H1 (cell line): ENCODE measurements around the gene CAMKMT. TPM values are rescaled to one million over a fixed set of nuclear protein-coding genes. Genes with fewer than 3 reads are reported as not detected.

ENCODE experiments used
- CTCF ChIA-PET: fragments of 300-600 bp; sonication (Branson Sonifier 250); formaldehyde crosslinking; loops from one replicate; lab custom pipeline; 2021; ENCODE audit not compliant: partially characterized antibody; lab: Charles Lee
- POLR2A ChIA-PET: fragments of 300-600 bp; sonication (Branson Sonifier 250); formaldehyde crosslinking; loops from one replicate; lab custom pipeline; 2021; ENCODE audit warnings: inconsistent platforms; ENCODE audit not compliant: partially characterized antibody; lab: Charles Lee
- DNase-seq, 2 experiments: peaks; one replicate each; pipeline versions ENCODE4 v3.0.0 to v3.0.0-alpha.2; 2010 to 2022; ENCODE audit warnings: low spot score in 2 of 2, low read depth in 1 of 2, mixed read lengths in 1 of 2
- FAIRE-seq: peaks from 2 replicates; lab custom pipeline; 2011; peaks lifted over from hg19 to GRCh38; lab: Jason Lieb, UNC
- H2AFZ ChIP-seq: 2 replicates; pipeline ENCODE4 v1.8.1; 2012; ENCODE audit warnings: low read length, inconsistent platforms
- H2AK5ac ChIP-seq: 2 replicates; pipeline ENCODE4 v1.6.1; 2013; ENCODE audit warnings: low read depth, low read length
- H2BK120ac ChIP-seq: replicated peaks from 2 replicates; pipeline ENCODE3; 2013; ENCODE audit warnings: low read depth, low read length, inconsistent platforms
- H2BK12ac ChIP-seq: 2 replicates; pipeline ENCODE4 v1.6.1; 2013; ENCODE audit warnings: low read depth, low read length
- H2BK15ac ChIP-seq: 2 replicates; pipeline ENCODE4 v1.6.1; 2013; ENCODE audit warnings: low read length
- H2BK20ac ChIP-seq: 2 replicates; pipeline ENCODE4 v1.6.1; 2013; ENCODE audit warnings: low read length
- H2BK5ac ChIP-seq: 2 replicates; pipeline ENCODE4 v1.6.1; 2013; ENCODE audit warnings: low read depth, low read length
- H3K14ac ChIP-seq: 2 replicates; pipeline ENCODE4 v1.6.1; 2013; ENCODE audit warnings: inconsistent platforms; ENCODE audit not compliant: insufficient read length
- H3K18ac ChIP-seq: 2 replicates; pipeline ENCODE4 v1.6.1; 2013; ENCODE audit warnings: low read length; ENCODE audit errors: extremely low read depth
- H3K23ac ChIP-seq: 2 replicates; pipeline ENCODE4 v1.6.1; 2013; ENCODE audit warnings: inconsistent platforms; ENCODE audit not compliant: insufficient read length
- H3K23me2 ChIP-seq: 2 replicates; pipeline ENCODE4 v1.6.1; 2013; ENCODE audit warnings: low read depth, low read length
- H3K27ac ChIP-seq: 2 replicates; pipeline ENCODE4 v1.6.1; 2011; ENCODE audit warnings: low read depth, low read length, inconsistent platforms
- H3K27me3 ChIP-seq, 4 experiments: replicated peaks in 1 of 4; 1 replicate in 1 of 4; 2 replicates in 3 of 4; pipeline versions ENCODE4 v1.6.1 to v1.8.1; 2011 to 2013; ENCODE audit warnings: low read length in 3 of 4, mild to moderate bottlenecking in 3 of 4, inconsistent platforms in 2 of 4, mixed read lengths in 2 of 4, moderate library complexity in 1 of 4; ENCODE audit not compliant: control insufficient read depth in 3 of 4, insufficient read depth in 3 of 4; ENCODE audit errors: extremely low read depth in 1 of 4
- H3K36me3 ChIP-seq, 4 experiments: 2 replicates each; pipeline versions ENCODE4 v1.6.1 to v1.8.1; 2011 to 2013; ENCODE audit warnings: mild to moderate bottlenecking in 4 of 4, low read length in 3 of 4, moderate library complexity in 2 of 4, control low read depth in 1 of 4, inconsistent platforms in 1 of 4; ENCODE audit not compliant: insufficient read depth in 4 of 4, control insufficient read depth in 2 of 4
- H3K4ac ChIP-seq: replicated peaks from 2 replicates; pipeline ENCODE3; 2013; ENCODE audit warnings: low read length, low read depth, mixed read lengths, inconsistent platforms; ENCODE audit not compliant: insufficient read length
- H3K4me1 ChIP-seq, 4 experiments: replicated peaks in 1 of 4; 1 replicate in 1 of 4; 2 replicates in 3 of 4; pipeline versions ENCODE4 v1.6.1 to v1.8.1; 2011 to 2013; ENCODE audit warnings: low read length in 3 of 4, inconsistent platforms in 2 of 4, mixed read lengths in 1 of 4; ENCODE audit not compliant: insufficient read depth in 4 of 4, control insufficient read depth in 3 of 4
- H3K4me2 ChIP-seq, 2 experiments: 2 replicates each; pipeline versions ENCODE4 v1.6.1 to v1.8.1; 2011 to 2013; ENCODE audit warnings: low read depth in 2 of 2, low read length in 2 of 2, control low read depth in 1 of 2, inconsistent platforms in 1 of 2, mild to moderate bottlenecking in 1 of 2; ENCODE audit not compliant: insufficient read depth in 1 of 2
- H3K4me3 ChIP-seq, 4 experiments: fragments of 200-600, 300-600 bp in 1 of 4; sonication (generic), shearing (Covaris generic), sonication (Bioruptor Twin) in 1 of 4; 2 replicates each; pipeline versions ENCODE4 v1.5.1 to v1.8.1; 2011 to 2016; ENCODE audit warnings: low read length in 4 of 4, low read depth in 3 of 4, control low read depth in 2 of 4, inconsistent platforms in 2 of 4, mild to moderate bottlenecking in 2 of 4, mixed read lengths in 1 of 4, moderate library complexity in 1 of 4; ENCODE audit not compliant: insufficient read depth in 2 of 4; ENCODE audit errors: extremely low read depth in 1 of 4
- H3K56ac ChIP-seq: replicated peaks from 2 replicates; pipeline ENCODE3; 2013; ENCODE audit warnings: low read depth, mild to moderate bottlenecking, mixed read lengths, low read length, inconsistent platforms; ENCODE audit not compliant: insufficient read length
- H3K79me1 ChIP-seq: 2 replicates; pipeline ENCODE4 v1.6.1; 2013; ENCODE audit warnings: low read depth, low read length, control low read depth
- H3K79me2 ChIP-seq, 2 experiments: 2 replicates each; pipeline versions ENCODE4 v1.6.1 to v1.8.1; 2012 to 2013; ENCODE audit warnings: low read length in 2 of 2, mild to moderate bottlenecking in 2 of 2, inconsistent platforms in 1 of 2; ENCODE audit not compliant: insufficient read depth in 2 of 2, control insufficient read depth in 1 of 2
- H3K9ac ChIP-seq, 4 experiments: replicated peaks in 1 of 4; 1 replicate in 1 of 4; 2 replicates in 3 of 4; pipeline versions ENCODE4 v1.6.1 to v1.8.1; 2011 to 2013; ENCODE audit warnings: low read depth in 3 of 4, low read length in 3 of 4, control low read depth in 2 of 4, mild to moderate bottlenecking in 2 of 4, moderate library complexity in 2 of 4, inconsistent platforms in 1 of 4; ENCODE audit errors: extremely low read depth in 1 of 4
- H3K9me3 ChIP-seq, 2 experiments: 2 replicates each; pipeline versions ENCODE4 v1.6.1 to v1.8.1; 2012 to 2013; ENCODE audit warnings: mild to moderate bottlenecking in 2 of 2, moderate library complexity in 2 of 2, control low read depth in 1 of 2, inconsistent platforms in 1 of 2, low read depth in 1 of 2, low read length in 1 of 2, mixed read lengths in 1 of 2; ENCODE audit not compliant: insufficient read depth in 2 of 2
- H4K20me1 ChIP-seq, 2 experiments: replicated peaks in 1 of 2; 2 replicates each; pipeline versions ENCODE3 to v1.8.1; 2011 to 2013; ENCODE audit warnings: inconsistent platforms in 2 of 2, low read length in 2 of 2, mild to moderate bottlenecking in 1 of 2; ENCODE audit not compliant: insufficient read depth in 2 of 2, control insufficient read depth in 1 of 2
- H4K5ac ChIP-seq: 2 replicates; pipeline ENCODE4 v1.6.1; 2013; ENCODE audit warnings: low read length, low read depth, mixed read lengths, inconsistent platforms; ENCODE audit not compliant: insufficient read length
- H4K8ac ChIP-seq: 2 replicates; pipeline ENCODE4 v1.8.0; 2013; ENCODE audit warnings: mild to moderate bottlenecking, moderate library complexity, low read length, inconsistent platforms; ENCODE audit not compliant: insufficient read depth; ENCODE audit errors: extremely low read depth
- H4K91ac ChIP-seq: replicated peaks from 2 replicates; pipeline ENCODE3; 2013; ENCODE audit warnings: low read length, mixed read lengths, inconsistent platforms; ENCODE audit not compliant: insufficient read length
- BACH1 ChIP-seq: IDR thresholded peaks from 2 replicates; pipeline ENCODE4 v1.6.1; 2012; ENCODE audit warnings: low read length, improper control_type of control experiment
- KDM5A ChIP-seq: fragments of 200-600 bp; IDR thresholded peaks from 2 replicates; pipeline ENCODE4 v1.7.1; 2012; ENCODE audit warnings: mild to moderate bottlenecking, low read length, inconsistent platforms, mixed read lengths
- POU5F1 ChIP-seq: IDR thresholded peaks from 2 replicates; pipeline ENCODE4 v1.6.1; 2011; ENCODE audit warnings: low read depth, mild to moderate bottlenecking, low read length, moderate library complexity
- SAP30 ChIP-seq: fragments of 300-600 bp; sonication (generic); IDR thresholded peaks from 2 replicates; pipeline ENCODE4 v1.7.1; 2012; ENCODE audit warnings: low read length, moderate library complexity, mild to moderate bottlenecking, inconsistent platforms; ENCODE audit not compliant: insufficient read depth, insufficient replicate concordance
- TAF7 ChIP-seq: optimal IDR thresholded peaks from 2 replicates; pipeline ENCODE3; 2011; ENCODE audit warnings: low read depth, mild to moderate bottlenecking, inconsistent platforms, low read length, moderate library complexity, borderline replicate concordance
- WGBS, 2 experiments: shearing (Covaris generic) in 1 of 2; methylation state at CpG; one replicate each; pipeline versions ENCODE4 v1.1.6 to v1.1.7; 2013 to 2015; ENCODE audit warnings: low lambda C conversion rate in 2 of 2, mixed read lengths in 2 of 2, inconsistent platforms in 1 of 2, low coverage in 1 of 2, missing lambda C conversion rate in 1 of 2; ENCODE audit not compliant: insufficient replicate concordance in 2 of 2, insufficient coverage in 1 of 2, insufficient read length in 1 of 2; ENCODE audit errors: extremely low coverage in 1 of 2, missing lambda C conversion rate in 1 of 2; 5-methylcytosine and 5-hydroxymethylcytosine counted together
- polyA plus RNA-seq, 7 experiments: library from polyadenylated mRNA; depleted of rRNA in 3 of 7; stranded (reverse) in 5 of 7; unstranded in 2 of 7; fragments of >200 nt in 5 of 7; fragments of 200-250 nt in 2 of 7; gene quantifications; 1 replicate in 5 of 7; 2 replicates in 1 of 7; 4 replicates in 1 of 7; pipeline versions ENCODE4 v1.2.1 to v1.2.3, GENCODE V29; 2011 to 2013; ENCODE audit warnings: missing spikeins in 2 of 7, mixed read lengths in 2 of 7
- total RNA-seq: library from RNA; stranded (reverse); fragmentation: NEBNext Ultra II Directional; extraction: Animal tissue kit (Norgen Biotek cat#: 25700); gene quantifications from 2 replicates; pipeline ENCODE4 v1.2.1, GENCODE V29; 2021
- TF ChIP-seq, protein P1 (sequence below): IDR thresholded peaks from 2 replicates; pipeline ENCODE4 v1.6.1; 2012; ENCODE audit warnings: inconsistent platforms
- TF ChIP-seq, protein P2 (sequence below): IDR thresholded peaks from 2 replicates; pipeline ENCODE4 v1.6.1; 2011; ENCODE audit warnings: low read depth, mild to moderate bottlenecking, low read length; ENCODE audit not compliant: insufficient read depth

Gene CAMKMT
- total and polyA plus RNA-seq, 2 of the 8 experiments (the other 6 are each of a cell fraction or from before 2014, with no cell fraction given), result 14.7 to 22.4 TPM

- H3K9me3 ChIP-seq, result peaks cover 4 to 8% of the 10 kb centered on the region in 2 experiments; a peak in 2 of 4 replicates
- FAIRE-seq, result no peak
- H2AK5ac ChIP-seq, result no peak overlapping the region
- ChIA-PET CTCF (interaction anchor here (1.6 to 2.9 kb wide), 3 partner anchors 12 to 36 kb away, joined by 3 to 12 read pairs (median 8); no protein-coding TSS in a partner anchor), POLR2A (interaction anchor here (1.1 to 1.8 kb wide), 2 partner anchors 15 to 16 kb away, joined by 3 to 4 read pairs; no protein-coding TSS in a partner anchor)
- H2BK5ac ChIP-seq, result no peak overlapping the region
- no peak for DNase-seq
- WGBS, 2 experiments, result 98% methylated on average over 2 of the region's 2 CpGs; no CpG with 5 or more reads in 1 of the 2 experiments
- H3K79me1 ChIP-seq, result no peaks in the 10 kb centered on the region
- H3K14ac ChIP-seq, result no peak overlapping the region
- no peak overlapping the region for H3K56ac ChIP-seq
- H3K4ac ChIP-seq, result no peak overlapping the region
- H4K91ac ChIP-seq, result no peak overlapping the region
- H3K4me2 ChIP-seq, result no peak overlapping the region
- no peak overlapping the region for H4K5ac ChIP-seq
- no peak overlapping the region for H3K4me3 ChIP-seq
- H3K4me1 ChIP-seq, result peaks cover 0 to 7% (median 1%) of the 10 kb centered on the region in 4 experiments; a peak in 2 of 7 replicates
- peaks cover 0 to 8% (median 4%) of the 10 kb centered on the region in 4 experiments; a peak in 4 of 8 replicates for H3K36me3 ChIP-seq
- H4K20me1 ChIP-seq, result no peaks in the 10 kb centered on the region
- no peaks in the 10 kb centered on the region for H3K27me3 ChIP-seq
- no peak overlapping the region for H2BK15ac ChIP-seq
- no peak overlapping the region for H3K18ac ChIP-seq
- no peak overlapping the region for H2BK120ac ChIP-seq
- no peak overlapping the region for H3K27ac ChIP-seq
- no peak overlapping the region for H2BK20ac ChIP-seq
- no peak overlapping the region for H3K23ac ChIP-seq
- no peak overlapping the region for H4K8ac ChIP-seq
- H2AFZ ChIP-seq, result no peak overlapping the region
- H3K23me2 ChIP-seq, result no peaks in the 10 kb centered on the region
- no peaks in the 10 kb centered on the region for H3K79me2 ChIP-seq
- H3K9ac ChIP-seq, result no peak overlapping the region
- H2BK12ac ChIP-seq, result no peak overlapping the region
- TF ChIP-seq BACH1 (no peak), TAF7 (peak; percentile 73), KDM5A (no peak), POU5F1 (no peak), SAP30 (no peak)
- TF ChIP-seq, protein P1, sequence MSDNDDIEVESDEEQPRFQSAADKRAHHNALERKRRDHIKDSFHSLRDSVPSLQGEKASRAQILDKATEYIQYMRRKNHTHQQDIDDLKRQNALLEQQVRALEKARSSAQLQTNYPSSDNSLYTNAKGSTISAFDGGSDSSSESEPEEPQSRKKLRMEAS, result no peak
- TF ChIP-seq, protein P2, sequence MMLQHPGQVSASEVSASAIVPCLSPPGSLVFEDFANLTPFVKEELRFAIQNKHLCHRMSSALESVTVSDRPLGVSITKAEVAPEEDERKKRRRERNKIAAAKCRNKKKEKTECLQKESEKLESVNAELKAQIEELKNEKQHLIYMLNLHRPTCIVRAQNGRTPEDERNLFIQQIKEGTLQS, result no peak
Measured at GRCh38 chr2:44443517-44443916, 81.8 kb downstream of the CAMKMT start.
